ENCODE data around the gene NEDD8.

The NEDD8 gene

DNA sequence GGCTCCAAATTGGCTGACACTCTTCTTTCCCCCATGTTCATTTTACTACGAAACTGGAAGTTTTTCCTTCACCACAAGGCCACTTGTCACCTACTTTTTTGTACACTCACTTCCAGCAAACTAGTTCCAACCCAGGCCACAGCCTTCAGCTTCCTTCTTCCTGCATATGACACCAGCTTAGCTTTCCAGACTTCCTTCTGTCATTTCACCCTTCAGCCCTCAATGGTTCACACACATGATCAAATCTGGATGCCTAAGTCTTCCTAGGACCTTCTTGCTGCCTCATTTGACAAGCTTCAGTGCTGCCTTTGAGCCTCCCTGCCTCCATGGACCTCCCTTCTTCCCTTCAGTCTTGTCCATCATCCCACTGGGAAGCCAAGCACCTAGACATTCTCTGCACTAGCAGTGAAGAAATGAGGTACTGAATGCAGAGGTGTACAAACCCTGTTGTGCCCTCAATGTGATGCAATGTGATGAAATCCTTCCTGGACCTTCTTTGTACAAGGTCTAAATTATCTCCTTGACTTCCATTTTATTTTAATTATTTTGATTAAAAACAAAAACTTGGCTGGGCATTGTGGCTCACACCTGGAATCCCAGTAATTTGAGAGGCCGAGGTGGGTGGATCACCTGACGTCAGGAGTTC, 64.6 kb downstream of the NEDD8 start:
- no peak overlapping the region for H3K4me3 ChIP-seq (ENCODE audit: low read depth, low read length)
- TF ChIP-seq, protein P1, sequence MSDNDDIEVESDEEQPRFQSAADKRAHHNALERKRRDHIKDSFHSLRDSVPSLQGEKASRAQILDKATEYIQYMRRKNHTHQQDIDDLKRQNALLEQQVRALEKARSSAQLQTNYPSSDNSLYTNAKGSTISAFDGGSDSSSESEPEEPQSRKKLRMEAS (IDR thresholded peaks at IDR 0.05; ENCODE audit: low read depth, low read length): no peak
- TF ChIP-seq, protein P2, sequence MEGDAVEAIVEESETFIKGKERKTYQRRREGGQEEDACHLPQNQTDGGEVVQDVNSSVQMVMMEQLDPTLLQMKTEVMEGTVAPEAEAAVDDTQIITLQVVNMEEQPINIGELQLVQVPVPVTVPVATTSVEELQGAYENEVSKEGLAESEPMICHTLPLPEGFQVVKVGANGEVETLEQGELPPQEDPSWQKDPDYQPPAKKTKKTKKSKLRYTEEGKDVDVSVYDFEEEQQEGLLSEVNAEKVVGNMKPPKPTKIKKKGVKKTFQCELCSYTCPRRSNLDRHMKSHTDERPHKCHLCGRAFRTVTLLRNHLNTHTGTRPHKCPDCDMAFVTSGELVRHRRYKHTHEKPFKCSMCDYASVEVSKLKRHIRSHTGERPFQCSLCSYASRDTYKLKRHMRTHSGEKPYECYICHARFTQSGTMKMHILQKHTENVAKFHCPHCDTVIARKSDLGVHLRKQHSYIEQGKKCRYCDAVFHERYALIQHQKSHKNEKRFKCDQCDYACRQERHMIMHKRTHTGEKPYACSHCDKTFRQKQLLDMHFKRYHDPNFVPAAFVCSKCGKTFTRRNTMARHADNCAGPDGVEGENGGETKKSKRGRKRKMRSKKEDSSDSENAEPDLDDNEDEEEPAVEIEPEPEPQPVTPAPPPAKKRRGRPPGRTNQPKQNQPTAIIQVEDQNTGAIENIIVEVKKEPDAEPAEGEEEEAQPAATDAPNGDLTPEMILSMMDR (IDR thresholded peaks at IDR 0.05; ENCODE audit: low read depth, low read length): no peak
- no peak for TF ChIP-seq MYC (IDR thresholded peaks at IDR 0.05; ENCODE audit: low read depth, low read length)
- no peak for TF ChIP-seq POLR2A (IDR thresholded peaks at IDR 0.05; ENCODE audit: extremely low read depth, insufficient read length)
- DNase-seq (ENCODE audit: low read depth): no peak

Data from NB4 (cell line).